K562 (cell line): Measurements from ENCODE around the gene CNPY4. TPM values are rescaled to one million over a fixed set of nuclear protein-coding genes. Genes with fewer than 3 reads are reported as not detected.
A peak's percentile ranks its signal among the peaks of the same experiment; 100 is the strongest.

Experiments
- ATF3 ChIP-seq, 2 experiments: fragments of 450-650 bp in 1 of 2; sonication (generic) in 1 of 2; formaldehyde crosslinking in 1 of 2; IDR thresholded peaks in 1 of 2; conservative IDR thresholded peaks in 1 of 2; 2 replicates each; pipeline versions ENCODE4 v1.6.1 to v1.8.1; 2016 to 2023; ENCODE audit warnings: mild to moderate bottlenecking in 2 of 2, moderate library complexity in 2 of 2, inconsistent platforms in 1 of 2, missing genetic modification reagents in 1 of 2
- ERF ChIP-seq: fragments of 450-650 bp; formaldehyde crosslinking; IDR thresholded peaks from 2 replicates; pipeline ENCODE4 v1.4.0; 2020; ENCODE audit warnings: mild to moderate bottlenecking, mixed read lengths
- FOXA3 ChIP-seq, 2 experiments: fragments of 450-650 bp in 1 of 2; sonication (generic) in 1 of 2; formaldehyde crosslinking; IDR thresholded peaks in 1 of 2; conservative IDR thresholded peaks in 1 of 2; 2 replicates each; pipeline versions ENCODE4 v1.4.0 to v1.8.0; 2020 to 2022; ENCODE audit warnings: mild to moderate bottlenecking in 2 of 2, missing genetic modification reagents in 1 of 2
- FOXP1 ChIP-seq: sonication (generic); formaldehyde crosslinking; IDR thresholded peaks from 2 replicates; pipeline ENCODE4 v1.8.0; 2022; ENCODE audit warnings: mild to moderate bottlenecking, missing genetic modification reagents
- HNRNPH1 ChIP-seq: fragments of 200-400 bp; formaldehyde crosslinking; optimal IDR thresholded peaks from 2 replicates; pipeline ENCODE3; 2017; ENCODE audit warnings: low read depth, mild to moderate bottlenecking, low read length, moderate library complexity
- MEIS2 ChIP-seq: fragments of 450-650 bp; IDR thresholded peaks from 2 replicates; pipeline ENCODE4 v1.6.1; 2014; ENCODE audit warnings: mild to moderate bottlenecking; ENCODE audit not compliant: partially characterized antibody
- PHB2 ChIP-seq: fragments of 450-650 bp; IDR thresholded peaks from 2 replicates; pipeline ENCODE4 v1.6.1; 2017; ENCODE audit warnings: low read depth
- RBFOX2 ChIP-seq: fragments of 200-400 bp; formaldehyde crosslinking; IDR thresholded peaks from 2 replicates; pipeline ENCODE4 v1.6.1; 2017; ENCODE audit warnings: low read depth, mild to moderate bottlenecking, low read length, moderate library complexity
- RBM22 ChIP-seq: fragments of 200-400 bp; formaldehyde crosslinking; IDR thresholded peaks from 2 replicates; pipeline ENCODE4 v1.6.1; 2018; ENCODE audit warnings: low read length, low read depth; ENCODE audit not compliant: poor library complexity, severe bottlenecking
- SMARCA4 ChIP-seq: fragments of 450-650 bp; IDR thresholded peaks from 2 replicates; pipeline ENCODE4 v1.6.1; 2016
- STAT5B ChIP-seq: fragments of 250-450 bp; sonication (Bioruptor Pico); IDR thresholded peaks from 2 replicates; pipeline ENCODE4 v1.8.0; 2021; ENCODE audit warnings: mild to moderate bottlenecking, inconsistent platforms
- ZBTB40 ChIP-seq, 2 experiments: fragments of 450-650 bp in 1 of 2; sonication (generic) in 1 of 2; formaldehyde crosslinking in 1 of 2; IDR thresholded peaks; 2 replicates each; pipeline versions ENCODE4 v1.7.1 to v1.9.0; 2016 to 2022; ENCODE audit warnings: inconsistent platforms in 1 of 2, mild to moderate bottlenecking in 1 of 2, missing genetic modification reagents in 1 of 2
- ZNF174 ChIP-seq: fragments of 250-450 bp; sonication (Bioruptor Pico); IDR thresholded peaks from 2 replicates; pipeline ENCODE4 v1.4.0; 2020; ENCODE audit warnings: mild to moderate bottlenecking
- ZNF212 ChIP-seq: fragments of 450-650 bp; formaldehyde crosslinking; IDR thresholded peaks from 2 replicates; pipeline ENCODE4 v1.4.0; 2020; ENCODE audit warnings: mild to moderate bottlenecking
- ZNF24 ChIP-seq: fragments of 450-650 bp; IDR thresholded peaks from 2 replicates; pipeline ENCODE4 v1.6.1; 2016
- ZNF766 ChIP-seq: fragments of 200-800 bp; sonication (Bioruptor generic); conservative IDR thresholded peaks from 2 replicates; pipeline ENCODE4 v1.6.1; 2016; ENCODE audit warnings: missing genetic modification characterization, missing compliant biosample characterization
- polyA plus RNA-seq, 8 experiments: library from polyadenylated mRNA; depleted of rRNA in 4 of 8; stranded (reverse) in 5 of 8; unstranded in 3 of 8; fragments of >200 nt; fragmentation: Nextera tagmentation in 2 of 8; fragmentation: Illumina TruSeq in 1 of 8; extraction: Ambion mirVana in 2 of 8; extraction: Trizol in 1 of 8; gene quantifications; 2 replicates each; pipeline versions ENCODE4 v1.2.1 to v1.2.3, GENCODE V29; 2011 to 2014; ENCODE audit warnings: inconsistent platforms in 1 of 8, missing spikeins in 1 of 8
- total RNA-seq, 7 experiments: library from RNA; depleted of rRNA in 6 of 7; stranded (reverse); fragments of >200 nt in 6 of 7; fragmentation: Illumina TruSeq in 2 of 7; extraction: Trizol in 2 of 7; gene quantifications; 2 replicates each; pipeline versions ENCODE4 v1.2.1 to v1.2.3, GENCODE V29; 2011 to 2021; ENCODE audit warnings: low replicate concordance in 1 of 7

Gene CNPY4
- total and polyA plus RNA-seq, 9 of the 15 experiments (the other 6 are each of a cell fraction or from before 2014, with no cell fraction given): 1.9 to 11.2 (median 7.0) TPM

- TF ChIP-seq ZBTB40 (IDR thresholded peaks at IDR 0.05) (peak; percentile 97), ZBTB40 (CRISPR knock-in tag; IDR thresholded peaks at IDR 0.05) (no peak), RBM22 (peak; percentile 90), ZNF766 (CRISPR knock-in tag) (no peak), HNRNPH1 (no peak), ATF3 (IDR thresholded peaks at IDR 0.05) (peak; percentile 60), ATF3 (CRISPR knock-in tag; conservative IDR thresholded peaks at IDR 0.05) (no peak; the same call in 1 of the 2 replicates), FOXP1 (CRISPR knock-in tag) (no peak; the same call in 1 of the 2 replicates), ZNF212 (CRISPR knock-in tag) (no peak), STAT5B (CRISPR knock-in tag) (no peak), MEIS2 (no peak), ERF (peak; percentile 70; the same call in 1 of the 2 replicates), SMARCA4 (no peak), PHB2 (no peak), ZNF24 (0 out of 2 replicates have a peak, but pooled peaks have one; percentile 59), ZNF174 (CRISPR knock-in tag) (no peak), RBFOX2 (peak; percentile 96; the same call in 1 of the 2 replicates), FOXA3 (CRISPR knock-in tag; conservative IDR thresholded peaks at IDR 0.05 in 1 of 2, IDR thresholded peaks at IDR 0.05 in 1 of 2) (peak; percentile 92)
Observed at GRCh38 chr7:100100420-100101015, 18.9 kb upstream of the CNPY4 start (continued).
